HG03460 (cell line): Measurements from ENCODE around the gene ZNF787.

Experiments
- ATAC-seq: cut with Tn5 transposase; IDR thresholded peaks from one replicate; pipeline ENCODE4 v1.9.1; 2021; ENCODE audit not compliant: unreplicated experiment

ZNF787 gene

GRCh38 chr19:56144831-56145230, 23.7 kb upstream of the ZNF787 start:
- ATAC-seq, result no peak

- ATAC-seq, result no peak
Observed at GRCh38 chr19:56144376-56144775, 23.3 kb upstream of the ZNF787 start.

GRCh38 chr19:56142897-56143434, 21.9 kb upstream of the ZNF787 start:
- no peak for ATAC-seq

- ATAC-seq, result no peak
Observed at GRCh38 chr19:56142087-56142787, 21.1 kb upstream of the ZNF787 start.

GRCh38 chr19:56141417-56141993, 20.4 kb upstream of the ZNF787 start:
- ATAC-seq, result no peak

GRCh38 chr19:56140583-56141416, 19.7 kb upstream of the ZNF787 start, which contains the start of gene ZNF444:
ZNF444 (plus strand) TSS chr19:56141287; CDS start chr19:56146912, 5,625 bp downstream.
- peak; percentile 90 for ATAC-seq

GRCh38 chr19:56139847-56140582, 18.9 kb upstream of the ZNF787 start:
- no peak for ATAC-seq

- no peak for ATAC-seq
Observed at GRCh38 chr19:56138069-56138468, 17.0 kb upstream of the ZNF787 start.

GRCh38 chr19:56137405-56137804, 16.3 kb upstream of the ZNF787 start:
- ATAC-seq, result no peak

GRCh38 chr19:56136362-56136761, 15.3 kb upstream of the ZNF787 start:
- ATAC-seq, result no peak

- no peak for ATAC-seq
Observed at GRCh38 chr19:56134654-56134921, 13.5 kb upstream of the ZNF787 start.

GRCh38 chr19:56133858-56134653, 13.0 kb upstream of the ZNF787 start:
- peak; percentile 81 for ATAC-seq

- no peak for ATAC-seq
Observed at GRCh38 chr19:56132316-56132822, 11.3 kb upstream of the ZNF787 start.

- ATAC-seq, result no peak
Observed at GRCh38 chr19:56131651-56132050, 10.6 kb upstream of the ZNF787 start.

- no peak for ATAC-seq
Observed at GRCh38 chr19:56130006-56130405, 8.9 kb upstream of the ZNF787 start.

- ATAC-seq, result no peak
Observed at GRCh38 chr19:56126983-56127780, 6.1 kb upstream of the ZNF787 start.

GRCh38 chr19:56125806-56126590, 4.9 kb upstream of the ZNF787 start:
- ATAC-seq, result no peak

GRCh38 chr19:56124578-56124977, 3.5 kb upstream of the ZNF787 start:
- no peak for ATAC-seq
